Heart left ventricle (tissue), 13 donors: ENCODE measurements around the gene DNAJB4.

Experiments
- CTCF ChIP-seq, 12 donors: fragments of 200-600 bp; sonication (generic) in 4 of 12; IDR thresholded peaks; one replicate each; pipeline versions ENCODE4 v1.5.0 to v1.8.0; 2018 to 2022; ENCODE audit warnings: antibody characterized with exemption in 12 of 12, mild to moderate bottlenecking in 5 of 12
- POLR2A ChIP-seq, 2 donors: fragments of 450-650 bp; IDR thresholded peaks; one replicate each; pipeline ENCODE4 v1.6.1; 2017; ENCODE audit warnings: antibody characterized with exemption in 2 of 2, mild to moderate bottlenecking in 2 of 2, moderate library complexity in 2 of 2
- donor health status: ischemic (EF 13 %, LVEDD 7.1; RV severe dilation, severe dysfunction).
- donor health status: DM: no; HTN: yes; CAD: no.
- donor health status: DM: no; HTN: no; CAD: no.
- donor health status: ischemic (EF 25% LVEDD 6.9; RV normal size, moderate dysfunction).
- donor health status: ischemic (EF 25% LVEDD 5.7; RV mildly dilated, moderate dysfunction).
- donor health status: ischemic (EF 35%, LVEDD 5.7; RV mildly dilated, moderate dysfunction).
- donor health status: nonischemic (EF 11% LVEDD 7.7; RV severe dilation, severe dysfunction).
- donor health status: DM: yes; HTN: yes; CAD: no.
- donor health status: PGD.
- donor health status: ischemic (EF 29% LVEDD 5.4; RV normal size, mild dysfunction).
- donor health status: nonischemic (EF 23%, LVEDD 6.1; RV moderate dilation, normal function).

DNA sequence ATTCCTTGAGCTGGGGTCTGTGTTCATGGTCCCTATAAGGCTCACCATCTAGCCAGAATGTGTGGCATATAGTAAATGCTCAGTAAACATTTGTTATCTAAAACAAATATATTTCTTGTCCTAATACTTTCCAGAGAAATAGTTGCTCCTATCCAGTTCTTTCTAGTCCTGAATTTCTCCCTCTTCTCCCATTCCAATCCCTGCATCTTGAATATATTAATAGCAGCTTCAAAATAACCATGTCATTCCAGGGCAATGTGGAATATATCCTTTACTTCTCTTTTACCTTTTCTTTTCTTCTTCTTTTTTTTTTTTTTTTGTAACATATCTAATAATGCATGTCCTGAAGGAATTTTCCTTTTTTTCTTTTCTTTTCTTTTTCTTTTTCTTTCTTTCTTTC, 10.4 kb downstream of the DNAJB4 start:
- TF ChIP-seq CTCF (IDR thresholded peaks at IDR 0.05), result no peak
- TF ChIP-seq POLR2A (IDR thresholded peaks at IDR 0.05), result no peak
